ENCODE measurements around the gene SYT9.
A peak's percentile ranks its signal among the peaks of the same experiment; 100 is the strongest.

SYT9 gene

GRCh38 chr11:7439746-7440320, 188.1 kb downstream of the SYT9 start:
- no peaks in the 10 kb centered on the region for H4K20me1 ChIP-seq (ENCODE audit: insufficient read depth, low read length)
- H3K9me3 ChIP-seq (ENCODE audit: insufficient read depth, low read length), result no peaks in the 10 kb centered on the region
- no peak for TF ChIP-seq CTCF (IDR thresholded peaks at IDR 0.05; ENCODE audit: low read depth, low read length)
- no peak for TF ChIP-seq EZH2phosphoT487 (IDR thresholded peaks at IDR 0.05; ENCODE audit: low read depth)
- H2AFZ ChIP-seq (ENCODE audit: low read depth, low read length), result no peak overlapping the region
- H3K36me3 ChIP-seq (replicated peaks; ENCODE audit: low read depth, low read length), result no peaks in the 10 kb centered on the region
- no peaks in the 10 kb centered on the region for H3K27me3 ChIP-seq (ENCODE audit: low read depth, low read length)
- H3K4me3 ChIP-seq (ENCODE audit: low read length), result no peak overlapping the region
- peaks cover 13% of the 10 kb centered on the region for H3K4me1 ChIP-seq (ENCODE audit: low read length)
- no peak overlapping the region for H3K4me2 ChIP-seq (ENCODE audit: low read length)
- no peaks in the 10 kb centered on the region for H3K79me2 ChIP-seq (ENCODE audit: low read length)
- no peak overlapping the region for H3K9ac ChIP-seq (ENCODE audit: low read length)
- H3K27ac ChIP-seq (ENCODE audit: low read length), result no peak overlapping the region

- no peak overlapping the region for H3K27ac ChIP-seq (ENCODE audit: low read length)
- H3K4me3 ChIP-seq (ENCODE audit: low read length), result no peak overlapping the region
- no peaks in the 10 kb centered on the region for H3K9me3 ChIP-seq (ENCODE audit: insufficient read depth, low read length)
- H3K4me2 ChIP-seq (ENCODE audit: low read length), result no peak overlapping the region
- no peak overlapping the region for H2AFZ ChIP-seq (ENCODE audit: low read depth, low read length)
- H3K9ac ChIP-seq (ENCODE audit: low read length), result no peak overlapping the region
- H3K36me3 ChIP-seq (replicated peaks; ENCODE audit: low read depth, low read length), result no peaks in the 10 kb centered on the region
- H3K27me3 ChIP-seq (ENCODE audit: low read depth, low read length), result no peaks in the 10 kb centered on the region
- no peaks in the 10 kb centered on the region for H3K4me1 ChIP-seq (ENCODE audit: low read length)
- TF ChIP-seq CTCF (IDR thresholded peaks at IDR 0.05; ENCODE audit: low read depth, low read length), result peak; percentile 93
- TF ChIP-seq EZH2phosphoT487 (IDR thresholded peaks at IDR 0.05; ENCODE audit: low read depth), result no peak
- no peaks in the 10 kb centered on the region for H4K20me1 ChIP-seq (ENCODE audit: insufficient read depth, low read length)
- no peaks in the 10 kb centered on the region for H3K79me2 ChIP-seq (ENCODE audit: low read length)
These were observed 191.0 kb downstream of the SYT9 start for GRCh38 chr11:7442588-7443215.

GRCh38 chr11:7444091-7444981, 192.6 kb downstream of the SYT9 start:
- no peaks in the 10 kb centered on the region for H3K36me3 ChIP-seq (replicated peaks; ENCODE audit: low read depth, low read length)
- H3K9me3 ChIP-seq (ENCODE audit: insufficient read depth, low read length), result no peaks in the 10 kb centered on the region
- no peaks in the 10 kb centered on the region for H3K4me1 ChIP-seq (ENCODE audit: low read length)
- H3K27me3 ChIP-seq (ENCODE audit: low read depth, low read length), result no peaks in the 10 kb centered on the region
- no peak for TF ChIP-seq CTCF (IDR thresholded peaks at IDR 0.05; ENCODE audit: low read depth, low read length)
- TF ChIP-seq EZH2phosphoT487 (IDR thresholded peaks at IDR 0.05; ENCODE audit: low read depth), result no peak
- no peak overlapping the region for H3K4me3 ChIP-seq (ENCODE audit: low read length)
- no peak overlapping the region for H3K9ac ChIP-seq (ENCODE audit: low read length)
- no peak overlapping the region for H3K27ac ChIP-seq (ENCODE audit: low read length)
- no peak overlapping the region for H2AFZ ChIP-seq (ENCODE audit: low read depth, low read length)
- no peak overlapping the region for H3K4me2 ChIP-seq (ENCODE audit: low read length)
- H4K20me1 ChIP-seq (ENCODE audit: insufficient read depth, low read length), result no peaks in the 10 kb centered on the region
- H3K79me2 ChIP-seq (ENCODE audit: low read length), result no peaks in the 10 kb centered on the region

GRCh38 chr11:7445564-7445963, 193.9 kb downstream of the SYT9 start:
- Histone ChIP-seq H3K36me3 (replicated peaks; ENCODE audit: low read depth, low read length) (no peaks in the 10 kb centered on the region), H3K27ac (ENCODE audit: low read length) (no peak overlapping the region), H3K27me3 (ENCODE audit: low read depth, low read length) (no peaks in the 10 kb centered on the region), H3K79me2 (ENCODE audit: low read length) (no peaks in the 10 kb centered on the region), H3K4me1 (ENCODE audit: low read length) (no peaks in the 10 kb centered on the region), H3K4me2 (ENCODE audit: low read length) (no peak overlapping the region), H4K20me1 (ENCODE audit: insufficient read depth, low read length) (no peaks in the 10 kb centered on the region), H2AFZ (ENCODE audit: low read depth, low read length) (no peak overlapping the region), H3K9me3 (ENCODE audit: insufficient read depth, low read length) (no peaks in the 10 kb centered on the region), H3K9ac (ENCODE audit: low read length) (no peak overlapping the region), H3K4me3 (ENCODE audit: low read length) (no peak overlapping the region)
- TF ChIP-seq CTCF (IDR thresholded peaks at IDR 0.05; ENCODE audit: low read depth, low read length) (no peak), EZH2phosphoT487 (IDR thresholded peaks at IDR 0.05; ENCODE audit: low read depth) (no peak)
